Smooth muscle cell of bladder (primary cell): ENCODE results near the gene CTBS. TPM values are rescaled to one million over a fixed set of nuclear protein-coding genes. Genes with fewer than 3 reads are reported as not detected.

Experiments
- total RNA-seq: library from RNA; depleted of rRNA; stranded (reverse); fragments of >200 nt; gene quantifications from 2 replicates; pipeline ENCODE4 v1.2.3, GENCODE V29; 2014

The CTBS gene, protein sequence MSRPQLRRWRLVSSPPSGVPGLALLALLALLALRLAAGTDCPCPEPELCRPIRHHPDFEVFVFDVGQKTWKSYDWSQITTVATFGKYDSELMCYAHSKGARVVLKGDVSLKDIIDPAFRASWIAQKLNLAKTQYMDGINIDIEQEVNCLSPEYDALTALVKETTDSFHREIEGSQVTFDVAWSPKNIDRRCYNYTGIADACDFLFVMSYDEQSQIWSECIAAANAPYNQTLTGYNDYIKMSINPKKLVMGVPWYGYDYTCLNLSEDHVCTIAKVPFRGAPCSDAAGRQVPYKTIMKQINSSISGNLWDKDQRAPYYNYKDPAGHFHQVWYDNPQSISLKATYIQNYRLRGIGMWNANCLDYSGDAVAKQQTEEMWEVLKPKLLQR
- total RNA-seq, result 6.3 and 11.4 TPM in 2 replicates

DNA sequence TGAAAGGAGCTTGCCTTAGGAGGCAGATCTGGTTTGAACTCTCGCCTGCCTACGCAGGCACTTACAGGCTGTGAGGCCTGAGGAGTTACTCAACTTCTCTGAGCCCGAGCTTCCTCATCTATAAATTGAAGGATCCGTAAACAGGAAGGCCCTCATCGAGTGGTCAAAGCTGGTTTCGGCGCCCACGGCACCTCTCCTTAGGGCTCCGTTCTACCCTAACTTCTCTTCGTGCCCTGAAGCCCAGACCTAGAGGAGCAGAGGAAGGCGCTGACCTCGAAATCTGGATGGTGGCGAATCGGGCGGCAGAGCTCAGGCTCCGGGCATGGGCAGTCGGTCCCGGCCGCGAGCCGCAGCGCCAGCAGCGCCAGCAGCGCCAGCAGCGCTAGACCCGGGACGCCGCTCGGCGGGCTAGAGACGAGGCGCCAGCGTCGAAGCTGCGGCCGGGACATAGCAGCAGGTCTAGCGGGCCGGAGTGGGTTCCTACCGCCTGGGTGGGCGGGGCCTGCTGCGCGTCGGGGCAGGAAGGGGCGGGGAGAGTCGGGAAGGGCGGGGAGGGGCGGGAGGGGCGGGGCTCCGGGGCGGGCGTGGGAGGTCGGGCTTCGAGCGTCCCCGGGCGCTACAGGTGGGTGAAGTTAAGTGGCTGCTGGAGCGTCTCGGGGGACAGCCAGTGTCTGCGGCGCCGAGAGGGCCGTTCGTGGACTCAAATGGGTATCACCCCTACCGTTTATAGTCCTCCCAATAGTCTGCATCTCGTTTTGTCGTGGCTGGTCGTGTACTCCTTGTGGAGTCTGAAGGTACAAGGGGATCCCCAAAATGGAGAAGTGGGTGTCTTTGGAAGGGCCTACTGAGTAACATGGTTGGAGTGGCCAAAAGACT lies at the start of gene CTBS:
TSS of gene CTBS (minus strand) at position 474 of the 876 bp plus-strand sequence. CDS start at position 449, 25 bp downstream.

DNA sequence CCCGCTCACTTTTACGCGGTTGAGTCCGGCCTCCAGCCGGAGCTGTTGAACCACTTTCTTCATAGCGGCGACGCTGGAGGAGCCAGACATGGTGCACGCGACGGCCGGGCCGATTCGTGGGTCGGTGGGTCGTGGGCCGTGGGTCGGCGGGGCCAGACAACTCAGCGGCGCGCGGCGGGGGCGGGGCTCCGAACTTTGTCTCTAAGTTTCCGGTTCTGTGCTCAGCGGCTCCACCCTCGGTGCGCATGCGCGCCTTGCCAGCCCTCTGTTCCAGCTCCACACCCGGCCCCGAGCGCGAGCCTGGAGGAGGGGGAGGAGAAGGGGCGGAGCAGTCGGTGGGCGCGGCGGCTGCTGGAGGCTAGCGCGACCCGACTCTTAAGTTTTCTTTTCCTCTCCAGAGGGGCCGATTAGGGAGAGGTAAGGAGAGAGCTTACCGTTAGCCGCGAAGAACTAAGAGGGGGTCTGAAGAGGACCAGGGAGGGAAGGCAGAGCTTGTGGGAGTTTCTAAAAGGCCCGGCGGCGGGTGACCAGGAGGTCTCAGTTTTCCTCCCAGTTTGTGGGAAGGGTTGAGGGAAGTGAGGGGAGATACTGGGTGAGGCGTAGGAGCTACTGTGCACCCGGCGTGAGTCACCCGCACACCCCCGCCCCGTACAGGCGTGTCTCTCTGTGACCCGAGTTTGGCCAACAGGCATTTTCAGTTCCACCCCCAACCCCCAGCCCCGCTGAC lies 68.1 kb downstream of the CTBS start, which contains the start of the genes GNG5 and SPATA1:
TSS of gene GNG5 (minus strand) at position 580 of the 727 bp plus-strand sequence. CDS start at position 90, 490 bp downstream.
TSS of gene SPATA1 (plus strand) at position 385 of the 727 bp plus-strand sequence. CDS start 9,974 bp downstream, outside the sequence.

Other genes starting within 250 kb of the CTBS start
- gene DNASE2B, start 176.0 kb downstream of the CTBS start, total RNA-seq, result not detected in 2 replicates
- 26.2 and 29.1 TPM in 2 replicates for gene RPF1, start 95.2 kb downstream of the CTBS start, total RNA-seq
- gene SPATA1, start 68.1 kb downstream of the CTBS start, total RNA-seq, result 0.46 and 0.71 TPM in 2 replicates
- 8.5 and 10.9 TPM in 2 replicates for gene GNG5, start 67.9 kb downstream of the CTBS start, total RNA-seq
- 18.1 and 25.3 TPM in 2 replicates for gene SSX2IP, start 116.0 kb upstream of the CTBS start, total RNA-seq